OCI-LY3 (cell line): ENCODE measurements around the gene BNC2.

Experiments used
- H2AFZ ChIP-seq: fragments of 200-600, 300-600 bp; shearing (Covaris generic); 2 replicates; pipeline ENCODE4 v1.6.0; 2014; ENCODE audit warnings: antibody characterized with exemption, low read depth, low read length
- H3K27ac ChIP-seq: fragments of 200-600, 300-600 bp; sonication (generic); 2 replicates; pipeline ENCODE4 v1.5.1; 2014; ENCODE audit warnings: mild to moderate bottlenecking, low read length, moderate library complexity, mixed read lengths
- H3K27me3 ChIP-seq: fragments of 200-600, 300-600 bp; sonication (generic); 2 replicates; pipeline ENCODE4 v1.6.1; 2014; ENCODE audit warnings: low read depth, low read length, mixed read lengths
- H3K36me3 ChIP-seq: fragments of 200-600, 300-600 bp; sonication (generic); replicated peaks from 2 replicates; pipeline ENCODE3; 2014; ENCODE audit warnings: low read depth, low read length, mixed read lengths
- H3K4me1 ChIP-seq: fragments of 300-600, 200-600 bp; sonication (generic); 2 replicates; pipeline ENCODE4 v1.6.1; 2014; ENCODE audit warnings: low read length, mixed read lengths
- H3K4me2 ChIP-seq: fragments of 200-600, 300-600 bp; sonication (generic); 2 replicates; pipeline ENCODE4 v1.6.1; 2014; ENCODE audit warnings: low read length, mixed read lengths
- H3K4me3 ChIP-seq: fragments of 300-600, 200-600 bp; sonication (generic); 2 replicates; pipeline ENCODE4 v1.5.1; 2014; ENCODE audit warnings: antibody characterized with exemption, mild to moderate bottlenecking, low read length, moderate library complexity
- H3K79me2 ChIP-seq: fragments of 300-600, 200-600 bp; shearing (Covaris generic); 2 replicates; pipeline ENCODE4 v1.6.1; 2014; ENCODE audit warnings: mild to moderate bottlenecking, low read length, mixed read lengths
- H3K9ac ChIP-seq: fragments of 300-600, 200-600 bp; shearing (Covaris generic); 2 replicates; pipeline ENCODE4 v1.6.0; 2014; ENCODE audit warnings: mild to moderate bottlenecking, low read length, moderate library complexity
- H3K9me3 ChIP-seq: fragments of 200-600, 300-600 bp; shearing (Covaris generic); 2 replicates; pipeline ENCODE4 v1.6.1; 2014; ENCODE audit warnings: low read length, mixed read lengths; ENCODE audit not compliant: insufficient read depth
- H4K20me1 ChIP-seq: fragments of 200-600, 300-600 bp; sonication (generic); 2 replicates; pipeline ENCODE4 v1.6.1; 2016; ENCODE audit warnings: low read length, mixed read lengths; ENCODE audit not compliant: insufficient read depth
- CTCF ChIP-seq: fragments of 200-600, 300-600 bp; sonication (generic); IDR thresholded peaks from 2 replicates; pipeline ENCODE4 v1.5.1; 2014; ENCODE audit warnings: antibody characterized with exemption, low read length, low read depth
- EZH2phosphoT487 ChIP-seq: fragments of 200-600 bp; shearing (Covaris generic); IDR thresholded peaks from 2 replicates; pipeline ENCODE4 v1.6.1; 2018; ENCODE audit warnings: antibody characterized with exemption, mixed run types, low read depth

Gene BNC2

GRCh38 chr9:16396389-16396788 is 474.1 kb downstream of the BNC2 start:
- no peak overlapping the region for H2AFZ ChIP-seq
- H4K20me1 ChIP-seq = no peaks in the 10 kb centered on the region
- no peaks in the 10 kb centered on the region for H3K79me2 ChIP-seq
- H3K9ac ChIP-seq = no peak overlapping the region
- no peak overlapping the region for H3K4me2 ChIP-seq
- TF ChIP-seq EZH2phosphoT487 (no peak), CTCF (no peak)
- H3K27ac ChIP-seq = no peak overlapping the region
- no peak overlapping the region for H3K4me3 ChIP-seq
- no peaks in the 10 kb centered on the region for H3K36me3 ChIP-seq
- no peaks in the 10 kb centered on the region for H3K27me3 ChIP-seq
- H3K9me3 ChIP-seq = no peaks in the 10 kb centered on the region
- peaks cover 4% of the 10 kb centered on the region; the same call in 1 of the 2 replicates for H3K4me1 ChIP-seq

DNA sequence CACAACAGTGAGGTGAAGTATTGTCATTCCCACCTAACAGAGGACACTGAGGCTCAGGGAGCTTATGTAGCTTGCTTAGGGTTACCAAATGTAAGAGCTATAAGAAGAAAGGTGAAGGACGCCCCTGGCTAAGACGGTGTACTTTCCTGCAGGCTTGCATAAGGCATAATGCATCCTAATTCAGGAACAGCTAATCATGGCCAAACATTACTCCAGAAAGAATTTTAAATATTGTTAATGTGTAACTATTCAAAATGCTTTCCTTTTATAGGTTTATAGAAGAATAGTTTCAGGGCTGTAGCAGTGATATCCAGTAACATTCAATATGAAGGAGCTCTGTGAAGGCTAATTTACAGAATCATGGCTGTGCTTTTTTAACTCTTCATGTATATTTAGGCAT is 479.1 kb downstream of the BNC2 start:
- Histone ChIP-seq H4K20me1 (no peaks in the 10 kb centered on the region), H3K36me3 (no peaks in the 10 kb centered on the region), H3K9ac (no peak overlapping the region), H3K27me3 (no peaks in the 10 kb centered on the region), H3K4me3 (no peak overlapping the region), H3K79me2 (no peaks in the 10 kb centered on the region), H3K4me1 (no peaks in the 10 kb centered on the region), H3K27ac (no peak overlapping the region), H2AFZ (no peak overlapping the region), H3K4me2 (no peak overlapping the region), H3K9me3 (no peaks in the 10 kb centered on the region)
- TF ChIP-seq EZH2phosphoT487 (no peak), CTCF (no peak)

DNA sequence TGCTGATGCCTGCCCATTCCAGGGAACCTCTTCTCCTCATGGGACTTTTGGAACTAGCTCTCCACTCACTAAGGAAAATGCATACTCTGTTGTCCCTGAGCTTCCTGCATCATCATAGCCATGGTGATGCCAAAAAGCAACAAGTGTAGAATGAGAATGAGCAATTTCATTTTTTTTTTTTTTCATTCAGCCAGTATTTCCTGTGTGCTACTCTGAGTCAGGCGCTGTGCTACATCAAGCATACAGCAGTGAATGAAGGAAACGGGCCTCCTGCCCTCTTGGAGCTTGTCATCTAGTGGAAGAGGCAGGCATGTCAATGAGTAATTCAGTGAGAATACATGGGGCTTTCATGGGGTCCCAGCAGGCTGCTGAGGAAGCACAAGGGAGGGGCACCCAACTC is 483.1 kb downstream of the BNC2 start:
- Histone ChIP-seq H3K36me3 (no peaks in the 10 kb centered on the region), H3K9ac (no peak overlapping the region), H3K4me1 (no peaks in the 10 kb centered on the region), H3K4me3 (no peak overlapping the region), H4K20me1 (no peaks in the 10 kb centered on the region), H3K9me3 (no peaks in the 10 kb centered on the region), H3K27ac (no peak overlapping the region), H3K4me2 (no peak overlapping the region), H2AFZ (no peak overlapping the region), H3K27me3 (no peaks in the 10 kb centered on the region), H3K79me2 (no peaks in the 10 kb centered on the region)
- TF ChIP-seq CTCF = no peak
- TF ChIP-seq EZH2phosphoT487 = no peak

DNA sequence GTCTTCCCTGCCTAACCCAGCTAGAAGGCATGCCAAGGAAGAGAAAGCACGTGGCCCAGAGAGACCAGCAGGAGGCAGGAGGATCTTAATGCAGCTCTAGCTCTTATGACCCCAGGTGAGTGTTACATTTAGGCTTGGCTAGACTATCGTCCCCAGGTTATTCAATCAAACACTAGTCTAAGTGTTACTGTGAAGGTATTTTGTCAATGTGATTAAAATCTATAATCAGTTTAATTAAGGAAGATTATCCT is 483.7 kb downstream of the BNC2 start:
- Histone ChIP-seq H4K20me1 (no peaks in the 10 kb centered on the region), H3K79me2 (no peaks in the 10 kb centered on the region), H3K4me2 (no peak overlapping the region), H3K9me3 (no peaks in the 10 kb centered on the region), H3K9ac (no peak overlapping the region), H2AFZ (no peak overlapping the region), H3K27me3 (no peaks in the 10 kb centered on the region), H3K36me3 (no peaks in the 10 kb centered on the region), H3K27ac (no peak overlapping the region), H3K4me1 (no peaks in the 10 kb centered on the region), H3K4me3 (no peak overlapping the region)
- TF ChIP-seq EZH2phosphoT487 = no peak
